LNCAP (cell line): ENCODE measurements around the gene CHRNA4.

Experiments used
- CTCF ChIP-seq: fragments of 450-650 bp; IDR thresholded peaks from 2 replicates; pipeline ENCODE4 v1.5.1; 2017; ENCODE audit warnings: mild to moderate bottlenecking

Gene CHRNA4

GRCh38 chr20:63405102-63405730 lies 44.1 kb upstream of the CHRNA4 start:
- no peak for TF ChIP-seq CTCF

- TF ChIP-seq CTCF, result no peak
Observed at GRCh38 chr20:63404129-63405085, 43.3 kb upstream of the CHRNA4 start.

- TF ChIP-seq CTCF, result no peak
Observed at GRCh38 chr20:63403403-63404105, 42.4 kb upstream of the CHRNA4 start.

GRCh38 chr20:63402860-63403220 lies 41.7 kb upstream of the CHRNA4 start:
- TF ChIP-seq CTCF, result no peak

GRCh38 chr20:63402181-63402859 lies 41.2 kb upstream of the CHRNA4 start:
- no peak for TF ChIP-seq CTCF

- TF ChIP-seq CTCF, result no peak
Observed at GRCh38 chr20:63401384-63402110, 40.4 kb upstream of the CHRNA4 start.
